Measurements from ENCODE around the gene KIF26A. TPM values are rescaled to one million over a fixed set of nuclear protein-coding genes. Genes with fewer than 3 reads are reported as not detected.
A peak's percentile ranks its signal among the peaks of the same experiment; 100 is the strongest.

The KIF26A gene
- total RNA-seq, 1 donor from 2014 or later = 6.8 TPM

DNA sequence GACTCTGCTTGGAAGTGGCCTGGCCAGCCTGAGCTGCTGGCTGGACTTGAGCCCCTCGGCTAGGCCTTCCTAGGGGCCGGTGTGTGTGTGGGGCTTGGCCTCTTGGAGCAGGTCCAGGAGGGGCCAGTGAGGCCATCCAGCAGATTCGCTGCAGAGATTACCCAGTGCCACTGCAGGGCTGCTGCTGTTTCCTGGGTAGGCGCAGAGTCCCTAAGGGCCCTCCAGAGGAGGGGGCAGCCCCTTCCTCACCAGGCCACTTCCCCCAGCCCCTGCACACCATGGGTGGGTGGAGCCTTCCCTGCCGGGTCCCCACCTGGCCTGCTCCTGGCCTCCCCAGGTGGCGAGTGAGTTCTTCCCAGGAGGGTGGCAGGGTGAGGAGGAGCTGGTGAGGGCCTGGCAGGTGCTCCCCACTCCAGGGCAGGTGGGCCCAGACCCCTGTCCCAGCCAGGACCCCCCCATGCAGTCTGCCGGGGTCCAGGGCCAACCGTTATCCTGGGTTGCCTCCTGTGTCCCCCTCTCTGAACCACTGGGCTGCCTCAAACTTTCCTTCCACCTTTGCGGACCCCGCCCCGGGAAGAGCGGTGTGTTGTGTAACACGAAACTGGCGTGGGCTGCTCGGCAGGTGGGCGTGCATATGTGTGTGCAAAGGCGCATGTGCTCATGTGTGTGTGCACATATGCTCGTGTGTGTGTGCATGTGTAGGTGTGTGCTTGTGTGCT, 27.7 kb upstream of the KIF26A start:
- peak; percentile 75 for DNase-seq (ENCODE audit: low spot score)
- intact Hi-C loops (cut with DNase I) = no loop called here

DNA sequence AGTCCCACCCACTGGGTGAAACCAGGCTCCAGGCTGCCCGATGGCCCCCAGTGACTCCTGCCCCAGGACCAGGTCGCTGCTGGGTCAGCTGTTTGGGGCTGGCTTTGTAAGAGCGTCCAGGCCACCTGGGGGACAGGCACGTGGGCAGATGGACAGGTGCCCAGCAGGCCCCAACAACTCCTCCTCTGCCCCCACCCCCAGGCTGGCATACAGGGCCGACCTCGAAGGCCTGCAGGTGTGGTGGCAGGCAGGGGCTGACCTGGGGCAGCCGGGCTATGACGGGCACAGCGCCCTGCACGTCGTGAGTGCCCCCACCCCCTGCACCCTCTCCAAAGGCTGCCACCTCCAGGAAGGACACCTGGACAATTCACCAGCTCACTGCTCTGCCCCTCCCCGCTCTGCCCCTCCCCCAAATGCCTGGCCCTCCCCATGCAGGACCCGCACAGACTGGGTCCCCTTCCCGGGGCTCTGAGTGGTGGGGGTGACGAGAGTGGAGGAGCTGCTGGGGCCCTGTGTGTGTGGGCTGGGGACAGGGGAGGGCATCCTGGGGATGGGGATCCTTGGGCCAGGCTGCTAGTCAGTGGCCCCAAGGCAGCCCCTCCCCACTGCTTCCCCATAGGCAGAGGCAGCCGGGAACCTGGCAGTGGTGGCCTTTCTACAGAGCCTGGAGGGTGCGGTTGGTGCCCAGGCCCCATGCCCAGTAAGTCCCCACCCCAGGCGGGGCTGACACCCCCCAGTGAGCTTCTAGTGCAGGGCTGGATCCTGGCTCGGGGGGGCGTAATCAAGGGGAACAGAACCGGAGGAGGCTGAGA, 26.9 kb upstream of the KIF26A start:
- intact Hi-C loops (cut with DNase I) = no loop called here
- peak; percentile 61 for DNase-seq (ENCODE audit: low spot score)

DNA sequence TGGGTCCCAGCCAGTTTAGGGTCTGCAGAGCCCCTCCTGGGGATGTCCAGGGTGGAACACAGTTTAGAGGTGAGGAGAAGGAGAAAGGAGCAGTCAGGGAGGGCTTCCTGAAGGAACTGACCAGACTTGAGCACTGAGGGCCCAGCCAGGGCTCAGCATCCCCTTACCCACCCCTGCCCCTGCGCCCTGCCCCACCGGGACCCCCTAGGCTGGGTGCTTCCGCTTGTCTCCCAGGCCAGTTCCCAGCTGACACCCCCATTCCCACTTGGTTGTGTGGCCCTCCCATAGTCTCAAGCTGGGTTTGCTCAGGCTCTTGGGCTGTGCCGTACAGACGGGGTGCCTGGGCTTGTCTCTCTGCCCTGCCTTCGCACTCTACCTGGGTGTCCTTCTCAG, 26.3 kb upstream of the KIF26A start:
- intact Hi-C loops (cut with DNase I) = no loop called here
- DNase-seq (ENCODE audit: low spot score) = peak; percentile 58

DNA sequence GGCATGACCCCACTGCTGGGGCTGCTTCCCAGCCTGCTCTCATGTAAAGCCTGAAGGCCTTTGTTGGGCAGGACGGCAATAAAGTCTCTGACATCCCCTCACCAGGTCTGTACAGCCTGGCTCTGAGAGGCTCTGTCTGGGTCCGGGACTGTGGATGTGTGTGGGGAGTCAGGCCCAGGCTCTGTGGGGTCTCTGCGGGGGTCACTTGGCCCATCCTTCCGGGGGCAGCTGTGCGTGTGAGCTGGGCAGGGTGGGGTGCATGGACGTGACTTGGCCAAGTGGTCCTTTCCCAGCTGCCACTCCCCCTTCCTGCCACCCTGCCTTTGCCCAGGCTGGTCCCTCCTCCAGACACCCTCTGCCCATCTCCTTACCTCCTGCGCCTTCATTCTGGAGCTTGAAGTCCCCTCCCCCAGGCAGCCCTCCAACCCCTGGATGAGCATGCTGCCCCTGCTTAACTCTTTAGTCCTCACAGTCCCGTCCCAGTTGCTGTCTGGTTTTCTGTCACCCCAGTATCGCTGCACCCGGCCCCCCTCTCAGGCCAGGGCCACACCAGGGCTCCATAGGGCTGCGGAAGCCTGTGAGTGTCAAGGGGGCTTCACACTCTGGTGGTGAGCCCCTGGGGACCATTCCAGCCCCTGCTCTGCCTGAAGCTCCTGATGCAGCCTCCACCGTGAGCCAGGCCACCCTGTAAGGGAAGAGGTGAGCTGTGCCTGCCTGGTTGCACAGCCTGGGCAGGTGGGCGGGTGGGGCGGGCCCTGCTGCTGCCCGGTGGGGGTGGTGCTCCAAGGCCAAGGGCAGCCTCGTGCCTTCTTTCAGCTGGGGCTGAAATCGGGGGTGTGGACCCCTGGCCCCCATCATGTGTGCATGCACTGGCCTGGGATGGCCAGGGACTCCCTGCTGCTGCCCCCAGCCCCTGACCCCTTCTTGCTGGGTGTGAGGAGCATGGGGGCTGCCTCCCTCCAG, 25.5 kb upstream of the KIF26A start:
- intact Hi-C loops (cut with DNase I) = no loop called here
- DNase-seq (ENCODE audit: low spot score) = peak; percentile 39

DNA sequence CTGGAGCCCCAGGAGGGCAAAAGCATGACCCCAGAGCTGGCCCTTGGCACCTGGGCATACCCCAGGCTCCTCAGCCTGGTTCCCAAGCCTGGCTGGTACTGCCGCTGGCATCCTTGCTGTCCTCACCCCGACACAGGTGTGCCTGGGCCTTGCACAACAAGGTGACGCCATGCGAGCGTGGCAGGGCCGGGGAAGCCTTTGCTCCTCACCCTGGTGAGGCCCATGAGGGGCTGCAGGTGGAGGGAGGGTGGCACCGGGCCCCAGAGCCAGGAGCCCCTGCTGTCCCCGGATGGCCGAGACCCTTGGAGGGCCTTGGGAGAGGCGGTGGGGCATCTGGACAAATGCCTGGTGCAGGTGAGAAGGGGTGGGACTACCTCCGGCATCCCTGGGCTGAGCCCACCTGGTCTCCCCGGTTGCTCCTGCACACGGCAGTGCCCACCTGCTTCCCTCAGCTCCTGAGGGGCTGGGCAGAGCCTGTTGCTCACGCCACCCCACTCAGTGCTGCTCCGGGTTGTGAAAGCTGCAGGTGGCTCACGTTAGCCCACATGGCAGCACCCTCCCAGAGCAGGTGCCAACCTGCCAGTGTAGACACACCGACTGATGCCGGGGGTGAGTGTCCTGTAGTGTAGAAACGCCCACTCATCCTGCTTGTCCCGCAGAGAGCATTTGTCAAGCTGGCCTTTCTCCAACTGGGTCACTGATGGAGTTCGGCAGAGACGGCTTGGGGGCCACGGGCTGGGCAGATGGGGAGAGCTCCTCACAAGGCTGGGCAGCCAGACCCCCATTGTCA, 24.6 kb upstream of the KIF26A start:
- peak; percentile 66 for DNase-seq (ENCODE audit: low spot score)
- intact Hi-C loops (cut with DNase I) = no loop called here

DNA sequence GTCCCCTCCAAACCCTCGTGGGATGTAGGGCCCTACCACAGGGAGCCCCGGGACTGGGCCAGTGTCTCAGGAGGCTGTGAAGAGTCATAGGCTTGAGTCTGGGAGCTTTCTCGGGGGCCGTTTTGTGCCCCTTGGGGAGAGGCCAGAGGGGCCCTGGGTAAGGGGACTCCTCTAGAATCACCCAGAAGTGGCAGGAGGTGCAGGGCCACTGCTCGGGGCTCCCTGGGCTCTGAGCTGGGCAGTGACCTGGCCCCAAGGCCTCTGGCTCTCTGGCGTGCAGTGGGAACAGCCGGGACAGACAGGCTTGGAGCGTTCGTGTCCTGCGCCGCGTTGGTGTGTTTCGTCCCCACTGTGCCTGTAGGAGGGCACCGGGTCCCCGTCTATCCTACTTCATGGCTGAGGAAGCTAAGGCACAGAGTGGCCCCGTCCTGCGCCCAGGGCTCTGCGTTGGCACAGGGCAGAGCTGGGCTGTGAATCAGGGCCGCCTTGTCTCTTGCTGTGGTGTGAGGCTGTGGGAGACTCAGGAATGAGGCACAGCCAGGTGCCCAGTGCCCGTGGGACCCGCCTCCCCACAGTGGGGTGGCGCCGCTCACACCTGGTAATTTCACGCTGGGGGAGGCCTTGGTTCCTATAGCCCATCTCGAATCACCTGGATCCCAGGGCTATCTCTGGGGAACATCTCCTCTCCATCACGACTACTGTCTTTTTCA, 23.8 kb upstream of the KIF26A start:
- intact Hi-C loops (cut with DNase I) = no loop called here
- DNase-seq (ENCODE audit: low spot score) = peak; percentile 57

DNA sequence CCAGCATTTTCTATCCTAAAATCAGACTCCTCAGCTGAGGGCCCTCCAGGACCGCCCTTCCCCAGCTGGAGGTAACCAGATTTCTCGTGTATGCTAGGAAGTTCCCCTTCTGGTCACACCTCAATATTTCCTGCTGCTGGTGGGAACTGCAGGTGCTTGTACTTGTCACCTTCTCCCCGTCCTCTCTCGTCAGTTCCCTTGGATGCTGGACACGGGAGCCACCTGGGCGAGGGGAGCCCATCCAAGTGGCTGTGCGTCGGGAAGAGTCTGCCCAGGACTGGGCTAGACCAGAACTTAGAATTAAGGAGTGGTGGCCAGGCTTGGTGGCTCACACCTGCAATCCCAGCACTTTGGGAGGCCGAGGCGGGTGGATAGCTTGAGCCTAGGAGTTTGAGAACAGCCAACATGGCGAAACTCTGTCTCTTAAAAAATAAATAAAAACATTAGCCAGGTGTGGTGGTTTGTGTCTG, 23.2 kb upstream of the KIF26A start:
- intact Hi-C loops (cut with DNase I) = no loop called here
- DNase-seq (ENCODE audit: low spot score) = peak; percentile 70

DNA sequence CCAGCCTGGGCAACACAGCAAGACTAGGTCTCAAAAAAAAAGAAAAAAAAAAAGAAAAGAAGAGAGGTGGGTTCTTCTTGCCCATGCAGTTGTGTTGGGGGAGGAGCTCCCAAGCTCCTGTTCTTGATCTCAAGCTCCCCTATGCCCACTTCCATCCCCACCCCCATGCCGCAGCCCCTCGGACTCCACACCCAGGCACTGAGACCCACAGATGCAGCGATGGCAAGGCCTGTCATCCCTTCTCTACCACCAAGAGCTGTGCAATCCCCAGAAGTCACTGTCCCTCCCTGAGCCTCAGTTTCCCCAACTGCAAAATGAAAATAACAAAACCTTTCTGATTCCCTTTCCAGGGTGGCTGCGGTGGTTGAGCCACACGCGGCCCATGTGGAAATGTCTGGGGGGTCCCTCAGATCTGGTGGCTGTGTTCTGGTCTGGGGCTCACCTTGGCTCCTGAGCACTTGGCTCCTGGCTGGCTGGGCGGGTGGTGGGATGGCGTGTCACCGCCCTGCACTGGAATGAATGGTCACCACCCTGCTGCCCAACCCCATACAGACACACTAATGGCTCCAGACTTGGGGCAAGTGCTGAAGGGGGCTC, 22.6 kb upstream of the KIF26A start:
- DNase-seq (ENCODE audit: low spot score) = peak; percentile 49
- intact Hi-C loops (cut with DNase I) = no loop called here

DNA sequence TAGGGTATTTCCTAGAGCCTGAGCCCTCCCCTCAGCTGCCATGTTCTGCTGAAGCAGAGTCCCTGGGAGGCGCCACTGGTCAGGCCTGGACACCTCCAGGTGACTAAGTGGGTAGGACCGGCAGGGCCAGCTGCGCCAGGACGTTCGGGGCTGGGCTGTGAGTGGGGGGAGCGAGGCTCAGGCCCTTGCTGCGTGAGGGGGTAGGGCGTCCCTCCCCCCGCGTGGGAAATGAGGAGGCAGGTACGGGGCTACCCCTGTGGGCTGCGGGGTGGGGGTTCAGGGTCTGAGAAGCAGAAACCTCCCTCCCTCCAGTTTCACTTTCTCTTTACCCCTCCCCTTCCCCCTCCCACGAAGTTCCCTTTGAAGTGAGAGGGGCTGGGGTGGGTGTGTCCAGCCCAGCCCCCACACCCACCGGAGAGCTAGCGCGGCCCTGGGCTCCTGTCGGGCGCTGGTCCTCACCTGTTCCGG, 22.1 kb upstream of the KIF26A start:
- intact Hi-C loops (cut with DNase I) = no loop called here
- DNase-seq (ENCODE audit: low spot score) = peak; percentile 63

DNA sequence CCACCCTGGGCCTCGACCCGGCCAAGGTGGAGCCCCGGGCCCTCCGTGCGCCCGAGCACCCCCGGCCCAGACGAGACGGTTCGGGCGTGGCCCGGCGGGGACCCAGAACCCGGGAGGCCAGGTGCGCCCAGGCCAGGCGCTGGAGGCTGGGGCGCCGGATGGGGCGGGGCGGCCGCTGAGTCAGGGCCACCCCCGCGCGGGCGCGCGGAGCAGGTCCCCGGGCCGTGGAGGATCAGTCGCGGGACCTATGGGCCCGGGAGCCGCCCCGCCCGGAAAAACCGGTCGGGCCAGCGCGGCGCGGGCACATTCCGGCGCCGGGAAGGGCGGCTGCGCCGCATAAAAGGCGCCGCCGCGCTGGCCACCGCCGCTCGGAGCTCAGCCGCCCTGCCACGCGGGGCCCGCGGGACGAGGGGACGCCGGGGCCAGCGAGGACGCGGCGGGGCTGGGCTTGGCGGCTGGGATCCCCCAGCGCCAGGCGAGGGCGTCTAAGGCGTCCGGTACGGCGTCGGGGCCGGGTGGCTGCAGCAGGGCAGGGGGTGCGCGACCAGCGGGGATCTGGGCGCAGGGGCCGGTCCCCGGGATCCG, 21.5 kb upstream of the KIF26A start:
- peak; percentile 53 for DNase-seq (ENCODE audit: low spot score)
- intact Hi-C loops (cut with DNase I) = no loop called here

DNA sequence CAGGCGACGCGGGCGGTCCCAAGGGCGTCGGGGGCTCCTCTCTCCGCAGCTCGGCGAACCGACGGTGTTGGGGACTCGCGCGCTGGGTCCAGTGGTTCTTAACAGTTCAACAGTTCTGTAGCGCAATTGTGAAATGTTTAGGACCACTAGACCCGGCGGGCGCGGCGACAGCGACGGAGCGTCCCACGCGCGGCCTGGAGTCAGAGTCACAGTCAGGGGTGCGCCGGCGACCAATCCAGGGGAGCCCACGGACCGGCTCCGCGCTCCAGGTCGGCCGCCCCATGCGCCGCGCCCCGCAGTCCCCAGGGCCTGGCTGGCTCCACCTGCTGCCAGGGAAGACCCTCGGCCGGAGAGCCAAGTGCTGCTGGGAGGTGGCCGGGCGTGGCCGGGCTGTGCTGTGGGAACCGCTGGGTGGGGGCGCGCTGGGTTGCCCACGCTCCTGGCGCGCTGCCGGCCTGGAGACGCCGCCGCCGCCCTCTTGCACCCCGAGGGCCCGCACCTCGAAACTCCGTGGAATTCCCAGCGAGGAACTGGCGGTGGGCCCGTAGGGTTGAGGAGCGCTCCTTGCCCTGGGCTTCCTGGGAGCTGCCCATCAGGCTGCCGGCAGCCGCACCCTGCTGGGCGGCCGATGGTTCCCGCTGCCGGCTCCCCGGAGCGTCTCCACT, 20.9 kb upstream of the KIF26A start:
- DNase-seq (ENCODE audit: low spot score) = peak; percentile 50
- intact Hi-C loops (cut with DNase I) = no loop called here

DNA sequence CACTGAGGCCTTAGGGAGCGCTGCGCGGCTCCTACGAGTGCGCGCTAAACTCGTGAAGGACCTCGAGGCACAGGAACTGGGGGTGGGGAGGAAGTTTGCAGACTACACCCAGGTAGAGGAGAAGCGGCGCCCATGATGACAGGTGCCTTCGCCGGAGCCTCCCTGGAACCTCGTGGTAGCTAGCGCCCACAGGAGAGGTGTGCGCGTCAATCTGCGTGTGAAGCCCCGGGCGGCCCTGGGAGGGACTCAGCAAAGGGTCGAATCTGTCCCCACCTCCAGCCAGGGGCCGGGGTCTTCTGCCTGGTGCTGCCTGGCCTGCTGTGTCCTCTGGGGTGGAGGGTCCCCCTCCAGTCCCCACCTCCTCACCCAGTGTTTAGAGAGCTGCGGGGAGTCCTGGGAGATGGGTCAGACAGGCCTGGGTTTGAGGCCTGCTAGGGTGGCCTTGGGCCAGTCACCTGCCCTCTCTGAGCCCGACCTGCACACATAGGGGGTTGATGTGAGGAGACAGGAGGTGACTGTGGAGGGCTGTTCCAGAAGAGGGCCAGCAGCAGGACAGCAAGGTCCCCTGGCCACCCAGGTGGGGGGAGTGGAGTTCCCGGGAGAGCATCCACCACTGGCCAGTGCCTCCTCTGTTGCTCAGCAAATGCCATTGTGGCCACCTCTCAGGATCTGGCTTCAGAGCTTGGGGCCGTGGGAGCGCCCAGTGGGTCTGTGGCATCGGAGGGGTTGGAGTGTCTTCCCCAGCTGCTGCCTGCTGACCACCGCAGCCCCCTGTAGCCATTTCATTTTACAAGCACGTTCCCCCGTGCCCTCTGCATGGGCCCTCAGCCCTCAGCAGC, 20.2 kb upstream of the KIF26A start:
- intact Hi-C loops (cut with DNase I) = no loop called here
- DNase-seq (ENCODE audit: low spot score) = peak; percentile 49

DNA sequence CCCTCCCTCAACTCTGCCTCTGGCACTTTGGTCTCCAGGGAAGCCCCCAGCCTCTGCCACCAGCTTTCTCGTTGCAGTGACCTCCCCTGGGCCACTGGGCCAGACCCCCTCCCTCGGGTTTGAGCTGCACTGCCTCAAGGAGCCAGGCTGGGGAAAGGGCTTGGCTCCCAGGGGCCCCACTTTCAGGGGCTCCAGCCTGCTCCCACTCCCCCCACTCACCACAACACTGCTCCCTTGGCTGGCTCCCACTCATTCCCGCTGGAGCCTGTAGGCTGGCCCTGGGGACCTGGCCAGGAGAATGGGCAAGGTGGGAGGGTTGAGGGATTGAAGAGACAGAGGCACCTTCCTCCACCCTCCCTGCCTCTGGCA, 19.3 kb upstream of the KIF26A start:
- intact Hi-C loops (cut with DNase I) = no loop called here
- DNase-seq (ENCODE audit: low spot score) = peak; percentile 39

DNA sequence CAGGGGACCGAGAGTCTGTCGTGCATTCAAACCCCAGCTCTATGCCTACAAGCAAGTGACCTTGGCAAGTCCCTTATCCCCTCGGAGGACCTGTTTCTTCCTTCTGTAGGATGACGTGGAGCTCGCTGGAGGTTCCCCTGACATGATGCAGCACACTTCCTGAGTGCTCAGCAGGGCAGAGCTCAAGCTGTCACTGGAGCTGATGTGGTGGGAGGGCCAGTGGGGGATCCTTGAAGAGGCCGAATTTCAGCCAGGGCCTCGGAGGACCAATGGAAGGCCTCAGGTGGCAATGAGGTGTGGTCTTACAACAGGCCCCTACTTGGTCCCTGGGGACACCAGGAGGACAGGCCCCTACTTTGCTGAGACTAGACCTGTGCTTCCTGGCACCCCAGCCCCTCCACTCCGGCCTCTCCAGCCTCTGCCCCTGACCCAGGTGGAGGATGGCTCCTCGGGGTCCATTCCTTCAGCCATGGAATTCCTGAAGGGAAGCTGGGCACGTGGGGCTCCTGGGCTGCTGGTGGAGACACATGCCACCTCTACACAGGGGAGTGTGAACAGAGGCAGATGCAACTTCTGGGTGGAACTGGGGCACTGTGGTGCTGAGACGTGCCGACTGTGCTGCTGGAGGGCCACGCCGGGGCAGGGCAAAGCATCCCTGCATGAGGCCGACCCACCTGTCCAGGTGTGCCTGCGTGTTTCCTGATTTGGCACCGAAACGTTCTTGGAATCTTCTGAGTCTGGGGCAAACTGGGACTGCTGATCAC, 18.7 kb upstream of the KIF26A start:
- intact Hi-C loops (cut with DNase I) = no loop called here
- peak; percentile 60 for DNase-seq (ENCODE audit: low spot score)

DNA sequence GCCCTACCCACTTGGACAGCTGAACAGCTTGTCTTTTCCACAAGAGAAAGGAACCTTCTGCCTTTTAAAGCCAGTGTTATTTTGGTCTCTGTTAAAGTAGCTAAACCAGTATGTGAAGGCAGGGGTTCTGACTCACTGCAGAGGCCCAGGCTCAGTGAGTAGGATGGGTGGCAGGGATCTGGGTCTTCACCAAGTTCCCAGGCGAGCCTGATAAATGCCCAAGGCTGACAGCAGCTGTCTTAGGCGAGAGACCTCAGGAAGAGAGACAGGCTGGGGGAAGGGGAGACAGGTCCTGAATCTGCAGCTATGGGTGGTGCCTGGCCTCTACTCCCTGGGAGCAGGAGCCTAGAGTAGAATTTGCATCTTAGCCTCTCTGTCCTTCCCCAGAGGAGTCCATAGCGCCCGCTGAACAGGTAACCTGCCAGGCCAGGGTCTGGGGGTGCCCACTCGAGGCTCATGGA, 18.1 kb upstream of the KIF26A start:
- intact Hi-C loops (cut with DNase I) = no loop called here
- DNase-seq (ENCODE audit: low spot score) = peak; percentile 9

All from cardiac septum (tissue), 1 donor.